Astrocyte of the spinal cord (primary cell): ENCODE data around the gene TMEM175.

Source experiments
- DNase-seq: peaks from one replicate; pipeline ENCODE4 v3.0.0; 2011; ENCODE audit warnings: low read depth, low spot score
- H3K4me3 ChIP-seq: 2 replicates; pipeline ENCODE4 v1.5.1; 2011; ENCODE audit warnings: low read depth, mild to moderate bottlenecking, low read length, moderate library complexity
- in situ Hi-C: cut with HindIII; loops from 2 replicates; pipeline ENCODE4 v1.10.0; 2017; ENCODE audit warnings: low sequenced_read_pairs
- TF ChIP-seq, protein P1 (sequence below): IDR thresholded peaks from 2 replicates; pipeline ENCODE4 v1.5.1; 2012; ENCODE audit warnings: low read depth, mild to moderate bottlenecking, low read length, inconsistent platforms

The TMEM175 gene

DNA sequence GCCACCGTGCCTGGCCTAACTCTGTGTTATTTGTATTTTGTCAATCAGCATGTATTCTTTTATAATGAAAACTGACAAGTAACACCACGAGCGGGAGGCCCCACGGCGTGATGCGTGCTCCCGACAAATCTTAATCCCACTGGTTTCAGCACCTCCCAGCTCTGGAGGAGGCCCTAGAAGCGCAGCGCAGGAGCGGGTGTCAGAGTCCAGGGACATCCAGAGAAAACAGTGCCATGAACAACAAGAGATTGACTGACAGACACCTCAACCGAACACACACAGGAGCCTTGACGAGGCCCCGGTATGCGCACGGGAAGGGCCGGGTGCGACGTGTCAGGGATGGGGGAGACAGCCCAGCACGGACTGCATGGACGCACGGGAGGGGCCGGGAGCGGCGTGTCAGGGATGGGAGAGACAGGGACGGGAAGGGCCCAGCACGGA, 23.1 kb upstream of the TMEM175 start:
- H3K4me3 ChIP-seq = no peak overlapping the region
- in situ Hi-C loops = no loop called here
- TF ChIP-seq, protein P1, sequence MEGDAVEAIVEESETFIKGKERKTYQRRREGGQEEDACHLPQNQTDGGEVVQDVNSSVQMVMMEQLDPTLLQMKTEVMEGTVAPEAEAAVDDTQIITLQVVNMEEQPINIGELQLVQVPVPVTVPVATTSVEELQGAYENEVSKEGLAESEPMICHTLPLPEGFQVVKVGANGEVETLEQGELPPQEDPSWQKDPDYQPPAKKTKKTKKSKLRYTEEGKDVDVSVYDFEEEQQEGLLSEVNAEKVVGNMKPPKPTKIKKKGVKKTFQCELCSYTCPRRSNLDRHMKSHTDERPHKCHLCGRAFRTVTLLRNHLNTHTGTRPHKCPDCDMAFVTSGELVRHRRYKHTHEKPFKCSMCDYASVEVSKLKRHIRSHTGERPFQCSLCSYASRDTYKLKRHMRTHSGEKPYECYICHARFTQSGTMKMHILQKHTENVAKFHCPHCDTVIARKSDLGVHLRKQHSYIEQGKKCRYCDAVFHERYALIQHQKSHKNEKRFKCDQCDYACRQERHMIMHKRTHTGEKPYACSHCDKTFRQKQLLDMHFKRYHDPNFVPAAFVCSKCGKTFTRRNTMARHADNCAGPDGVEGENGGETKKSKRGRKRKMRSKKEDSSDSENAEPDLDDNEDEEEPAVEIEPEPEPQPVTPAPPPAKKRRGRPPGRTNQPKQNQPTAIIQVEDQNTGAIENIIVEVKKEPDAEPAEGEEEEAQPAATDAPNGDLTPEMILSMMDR = no peak
- no peak for DNase-seq

DNA sequence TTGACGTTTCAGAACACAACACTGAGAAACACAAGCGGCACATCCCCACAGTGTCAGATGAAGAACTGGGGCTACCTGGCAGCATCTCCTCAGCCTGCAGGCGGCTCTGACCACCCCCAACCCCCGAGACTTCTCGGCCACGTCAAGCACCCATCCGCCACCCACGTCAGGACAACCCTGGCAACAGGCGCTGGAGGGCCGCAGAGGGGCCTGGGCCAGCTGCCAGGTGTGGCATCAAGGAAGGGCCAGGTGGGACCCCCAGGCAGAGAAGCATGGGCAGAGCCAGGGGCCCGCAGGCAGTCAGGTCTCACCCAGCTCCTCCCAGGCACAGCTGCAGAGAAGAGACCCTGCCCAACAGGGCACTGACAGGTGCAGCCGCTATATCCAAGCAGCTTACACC, 22.4 kb upstream of the TMEM175 start:
- no peak overlapping the region for H3K4me3 ChIP-seq
- in situ Hi-C loops = no loop called here
- no peak for DNase-seq
- TF ChIP-seq, protein P1 = no peak

DNA sequence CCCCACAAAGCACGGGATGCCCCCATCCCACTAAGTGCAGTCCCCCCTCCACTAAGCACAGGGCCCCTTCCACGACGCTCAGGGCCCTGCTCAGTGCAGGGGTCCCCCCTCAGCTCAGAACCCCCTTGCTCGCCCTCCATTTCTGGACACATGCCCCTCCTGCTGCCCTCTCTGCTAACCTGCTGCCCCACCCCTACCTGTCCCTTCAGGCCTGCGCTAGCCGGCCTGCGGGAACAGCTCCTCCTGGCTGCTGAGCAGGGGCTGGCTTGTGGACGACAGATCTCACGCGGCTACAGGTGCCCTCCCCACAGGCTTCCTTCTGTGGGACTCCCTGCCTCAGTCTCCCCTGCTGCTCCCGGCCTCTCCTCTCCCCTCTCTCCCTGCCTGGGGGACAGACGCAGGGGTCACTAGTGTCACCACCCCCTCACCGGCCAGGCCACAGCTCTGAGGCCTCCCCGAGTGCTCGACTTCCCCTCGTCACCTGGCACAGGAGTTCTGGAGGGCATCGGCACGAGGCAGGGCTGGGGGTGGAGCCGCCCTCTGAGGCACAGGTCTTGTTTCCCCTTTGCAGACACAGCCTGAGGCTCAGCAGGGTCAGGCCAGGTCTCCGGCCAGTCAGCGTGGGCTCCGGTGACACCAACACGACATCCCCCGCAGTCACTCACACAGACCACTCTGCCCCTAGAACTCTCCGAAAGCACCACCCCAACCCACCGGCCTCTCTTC, 21.7 kb upstream of the TMEM175 start:
- in situ Hi-C loops = no loop called here
- no peak overlapping the region for H3K4me3 ChIP-seq
- TF ChIP-seq, protein P1 = no peak

DNA sequence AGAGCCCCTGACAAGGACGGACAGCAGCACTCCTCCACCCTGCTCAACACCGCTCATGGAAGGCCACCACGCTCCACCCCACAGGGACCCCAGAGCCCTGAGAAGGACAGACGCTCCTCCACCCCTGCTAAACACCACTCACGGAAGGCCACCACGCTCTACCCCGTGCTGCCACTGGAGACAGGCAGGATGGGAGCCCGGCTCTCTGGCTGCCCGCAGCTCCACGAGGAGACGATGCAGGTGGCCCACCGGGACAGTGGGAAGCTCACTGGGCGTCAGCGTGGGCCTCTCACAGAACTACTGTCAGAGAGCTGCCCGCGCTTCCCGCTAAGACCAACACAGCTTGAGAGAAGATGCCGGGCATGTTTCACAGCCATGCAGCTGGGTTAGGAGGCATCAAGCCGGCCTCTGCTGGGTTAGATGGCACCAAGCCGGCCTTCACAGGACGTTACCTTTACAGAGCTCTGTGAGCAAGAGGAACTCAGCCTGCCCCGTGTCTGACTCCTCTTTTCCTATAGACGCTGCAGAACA, 21.0 kb upstream of the TMEM175 start:
- H3K4me3 ChIP-seq = no peak overlapping the region
- in situ Hi-C loops = no loop called here
- TF ChIP-seq, protein P1 = no peak
- DNase-seq = no peak

More for the DNA sequence above, 21.7 kb upstream of the TMEM175 start:
- DNase-seq = no peak

DNA sequence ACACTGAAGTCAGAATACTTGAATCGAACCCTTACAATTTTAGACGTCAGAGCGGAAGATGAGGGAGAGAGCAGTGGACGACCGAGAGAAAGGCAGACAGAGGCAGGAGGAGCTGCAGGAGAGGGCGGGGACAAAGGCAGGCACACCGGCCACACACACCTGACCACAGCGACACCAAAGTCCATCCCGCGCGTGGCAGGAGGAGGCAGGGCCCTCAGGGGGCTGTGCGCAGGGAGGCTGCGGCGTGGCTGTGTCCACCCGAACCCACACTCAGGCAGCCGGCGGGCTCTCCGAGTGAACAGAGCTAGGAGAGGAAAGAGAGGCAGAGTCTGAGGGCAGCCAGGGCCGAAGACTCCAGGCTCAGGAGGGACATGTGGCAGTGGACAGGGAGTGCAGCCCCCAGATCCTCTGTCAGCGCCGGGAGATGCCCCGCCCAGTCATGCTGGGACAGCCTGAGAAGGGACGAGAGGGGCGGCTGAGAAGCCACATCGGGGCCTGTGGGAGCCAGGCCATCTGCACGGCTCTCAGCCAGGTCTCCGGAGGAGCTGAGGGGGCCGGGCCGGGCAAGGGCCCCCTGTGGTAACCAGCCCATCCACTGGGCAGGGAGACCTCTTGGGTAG, 20.3 kb upstream of the TMEM175 start:
- DNase-seq = no peak
- H3K4me3 ChIP-seq = no peak overlapping the region
- in situ Hi-C loops = no loop called here
- TF ChIP-seq, protein P1 = no peak

DNA sequence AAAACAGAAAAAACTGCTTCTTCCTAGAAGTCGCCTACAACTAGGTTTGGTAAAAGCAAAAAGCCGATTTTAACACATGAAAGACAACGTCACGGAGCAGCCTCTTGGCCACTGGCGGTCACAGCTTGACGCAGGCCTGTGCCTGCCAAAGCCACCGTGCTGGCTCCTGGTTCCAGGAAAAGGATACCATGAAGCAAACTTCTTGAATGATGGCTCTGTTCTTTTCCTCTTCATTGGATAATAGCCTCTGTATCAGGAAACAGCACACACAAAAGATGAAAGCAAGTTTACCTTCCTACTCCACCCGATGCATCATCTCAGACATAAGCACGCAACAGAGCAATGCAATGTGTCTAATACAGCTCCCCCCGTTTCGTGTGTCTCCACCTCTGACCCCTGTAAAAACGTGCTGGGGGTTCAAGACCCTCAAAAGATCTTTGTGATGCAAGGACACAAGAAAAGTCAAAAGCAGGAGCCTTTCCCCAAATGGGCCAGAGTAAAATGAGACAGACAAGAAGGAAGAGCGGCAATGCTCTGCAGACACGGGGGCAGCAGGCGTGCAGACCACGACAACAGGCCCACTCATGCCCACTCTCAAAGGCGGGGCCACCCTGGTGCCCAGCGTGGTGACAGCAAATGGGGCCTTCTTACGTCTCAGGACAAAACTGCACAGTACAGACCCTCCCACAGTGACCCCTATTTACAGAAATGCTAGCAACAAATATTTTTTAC, 19.5 kb upstream of the TMEM175 start:
- TF ChIP-seq, protein P1 = no peak
- no peak overlapping the region for H3K4me3 ChIP-seq
- peak; percentile 50 for DNase-seq
- in situ Hi-C loops = no loop called here
